PC-3 (cell line): ENCODE data around the gene LRP10. TPM values are rescaled to one million over a fixed set of nuclear protein-coding genes. Genes with fewer than 3 reads are reported as not detected.

Experiments
- ATAC-seq: fragments of 200-7000 bp; cut with Tn5 transposase; 2 replicates; pipeline ENCODE4 v1.9.1; 2020; ENCODE audit warnings: mild to moderate bottlenecking, moderate library complexity
- BruUV-seq: library from RNA; stranded (reverse); fragments of 400-500 nt; replicated peaks from 2 replicates; lab custom pipeline; 2021; lab: Mats Ljungman, UMichigan
- CTCF ChIA-PET: fragments of 300-600 bp; sonication (Branson Sonifier 250); formaldehyde crosslinking; loops from one replicate; lab custom pipeline; 2022; ENCODE audit warnings: antibody characterized with exemption; lab: Charles Lee
- POLR2A ChIA-PET: fragments of 300-600 bp; sonication (Branson Sonifier 250); formaldehyde crosslinking; loops from one replicate; lab custom pipeline; 2022; ENCODE audit warnings: antibody characterized with exemption; ENCODE audit not compliant: unreplicated experiment; lab: Charles Lee
- DNase-seq: peaks from one replicate; pipeline ENCODE4 v3.0.0-alpha.2; 2015
- H2AFZ ChIP-seq: fragments of 300-600 bp; sonication (generic); 2 replicates; pipeline ENCODE4 v1.6.0; 2016; ENCODE audit warnings: antibody characterized with exemption, low read length
- H3F3A ChIP-seq: fragments of 300-600 bp; sonication (generic); one replicate; pipeline ENCODE4 v1.6.0; 2017; ENCODE audit warnings: antibody characterized with exemption, low read length, control low read depth, mild to moderate bottlenecking; ENCODE audit not compliant: unreplicated experiment
- H3K27ac ChIP-seq: fragments of 300-600 bp; sonication (generic); 2 replicates; pipeline ENCODE4 v1.5.1; 2016; ENCODE audit warnings: mild to moderate bottlenecking, low read length
- H3K27me3 ChIP-seq: fragments of 300-600 bp; sonication (generic); 2 replicates; pipeline ENCODE4 v1.6.1; 2016; ENCODE audit warnings: low read length, mixed read lengths
- H3K36me3 ChIP-seq: fragments of 300-600 bp; sonication (generic); 2 replicates; pipeline ENCODE4 v1.6.1; 2016; ENCODE audit warnings: low read depth, mixed run types, low read length, mixed read lengths
- H3K4me1 ChIP-seq: fragments of 300-600 bp; sonication (generic); 2 replicates; pipeline ENCODE4 v1.5.1; 2016; ENCODE audit warnings: low read length; ENCODE audit not compliant: insufficient read depth
- H3K4me2 ChIP-seq: fragments of 300-600 bp; sonication (generic); 2 replicates; pipeline ENCODE4 v1.6.0; 2016; ENCODE audit warnings: low read length
- H3K4me3 ChIP-seq: fragments of 300-600 bp; sonication (generic); 2 replicates; pipeline ENCODE4 v1.5.1; 2016; ENCODE audit warnings: mild to moderate bottlenecking, low read length, mixed read lengths
- H3K79me2 ChIP-seq: fragments of 300-600 bp; sonication (generic); 2 replicates; pipeline ENCODE4 v1.6.1; 2017; ENCODE audit warnings: low read length, mixed read lengths
- H3K9ac ChIP-seq: fragments of 300-600 bp; sonication (generic); 2 replicates; pipeline ENCODE4 v1.6.0; 2016; ENCODE audit warnings: mild to moderate bottlenecking, low read length
- H3K9me2 ChIP-seq: fragments of 300-600 bp; sonication (generic); replicated peaks from 2 replicates; pipeline ENCODE4 v1.6.1; 2016; ENCODE audit warnings: mixed run types, low read length, mixed read lengths
- H3K9me3 ChIP-seq: fragments of 300-600 bp; sonication (generic); 2 replicates; pipeline ENCODE4 v1.6.1; 2016; ENCODE audit warnings: low read length, mixed read lengths
- H4K20me1 ChIP-seq: fragments of 300-600 bp; sonication (generic); 2 replicates; pipeline ENCODE4 v1.6.1; 2016; ENCODE audit warnings: low read length, mixed read lengths
- CTCF ChIP-seq: fragments of 300-600 bp; sonication (generic); conservative IDR thresholded peaks from 2 replicates; pipeline ENCODE4 v1.5.1; 2017; ENCODE audit warnings: antibody characterized with exemption, low read depth, mild to moderate bottlenecking, low read length
- EZH2 ChIP-seq: fragments of 300-600 bp; sonication (generic); IDR thresholded peaks from one replicate; pipeline ENCODE4 v1.6.1; 2017; ENCODE audit warnings: antibody characterized with exemption, mild to moderate bottlenecking, low read length; ENCODE audit not compliant: unreplicated experiment
- EZH2phosphoT487 ChIP-seq: fragments of 300-600 bp; sonication (generic); IDR thresholded peaks from 2 replicates; pipeline ENCODE4 v1.6.1; 2018; ENCODE audit warnings: mild to moderate bottlenecking, antibody characterized with exemption, low read length, borderline replicate concordance
- intact Hi-C: fragments of 100-400 bp; cut with micrococcal nuclease; formaldehyde crosslinking; loops from 2 replicates; pipeline ENCODE4 v1.9.0; 2023
- total RNA-seq: library from RNA; depleted of rRNA; stranded (reverse); fragments of >200 nt; gene quantifications from 2 replicates; pipeline ENCODE4 v1.2.3, GENCODE V29; 2014

The LRP10 gene
- total RNA-seq, 1 experiment from 2014 or later, result 46.5 TPM

GRCh38 chr14:22887260-22887989 lies 15.9 kb downstream of the LRP10 start:
- ChIA-PET CTCF (interaction anchor here (0.8 kb wide), 1 partner anchor 16 kb away, joined by 4 read pairs; the partner anchor contains the start of gene LRP10), POLR2A (no interaction called here)
- no peaks in the 10 kb centered on the region for H3K36me3 ChIP-seq
- no peaks in the 10 kb centered on the region for H3K27me3 ChIP-seq
- peaks cover 23% of the 10 kb centered on the region for H3K4me1 ChIP-seq
- no peaks in the 10 kb centered on the region for H3K9me2 ChIP-seq
- TF ChIP-seq EZH2 (no peak), CTCF (no peak), EZH2phosphoT487 (no peak)
- H3K9ac ChIP-seq, result peak overlapping the region; percentile 81
- peak; percentile 85 for ATAC-seq
- TSS peak; percentile 70 for BruUV-seq
- no peaks in the 10 kb centered on the region for H3K9me3 ChIP-seq
- peak; percentile 95 for DNase-seq
- no peaks in the 10 kb centered on the region for H4K20me1 ChIP-seq
- H3K4me2 ChIP-seq, result peak overlapping the region; percentile 92
- peak overlapping the region; percentile 68 for H3K4me3 ChIP-seq
- peak overlapping the region; percentile 90 for H2AFZ ChIP-seq
- H3K27ac ChIP-seq, result peak overlapping the region; percentile 67
- intact Hi-C loops, result loop anchor here (1.0 kb wide), 1 partner anchor 15 kb away; no protein-coding TSS in a partner anchor
- H3K79me2 ChIP-seq, result peaks cover 11% of the 10 kb centered on the region
- no peaks in the 10 kb centered on the region for H3F3A ChIP-seq

- intact Hi-C loops, result loop anchor here (1.0 kb wide), 1 partner anchor 16 kb away; no protein-coding TSS in a partner anchor
These were observed 16.4 kb downstream of the LRP10 start for GRCh38 chr14:22887990-22888378.

More at GRCh38 chr14:22887990-22888378, 16.4 kb downstream of the LRP10 start:
- peak overlapping the region; percentile 81 for H3K9ac ChIP-seq
- no peaks in the 10 kb centered on the region for H3K9me2 ChIP-seq
- no peaks in the 10 kb centered on the region for H4K20me1 ChIP-seq
- no peaks in the 10 kb centered on the region for H3K36me3 ChIP-seq
- no peaks in the 10 kb centered on the region for H3K27me3 ChIP-seq
- H2AFZ ChIP-seq, result peak overlapping the region; percentile 90; the same call in 1 of the 2 replicates
- H3K4me1 ChIP-seq, result peaks cover 18% of the 10 kb centered on the region
- no peak for ATAC-seq
- ChIA-PET POLR2A (interaction anchor here (0.5 kb wide), 1 partner anchor 17 kb away, joined by 3 read pairs; the partner anchor contains the start of gene LRP10), CTCF (no interaction called here)
- peak overlapping the region; percentile 68 for H3K4me3 ChIP-seq
- no peaks in the 10 kb centered on the region for H3F3A ChIP-seq
- H3K4me2 ChIP-seq, result peak overlapping the region; percentile 92
- no peaks in the 10 kb centered on the region for H3K9me3 ChIP-seq
- no peak for TF ChIP-seq EZH2
- TF ChIP-seq EZH2phosphoT487, result no peak
- TF ChIP-seq CTCF, result no peak
- no peak overlapping the region for H3K27ac ChIP-seq
- peaks cover 11% of the 10 kb centered on the region for H3K79me2 ChIP-seq
- no TSS peak for BruUV-seq
- DNase-seq, result no peak
